Cerebellar cortex (tissue), 1 donor: Measurements from ENCODE around the gene PTBP1.
"Not testable (repeated sequence)": the region's sequence is repeated elsewhere in the genome, so short reads cannot be mapped to it uniquely, and the experiment has no call there.

Experiments
- DNase-seq: peaks from one replicate; pipeline ENCODE4 v3.0.0-alpha.2; 2015; ENCODE audit warnings: low spot score

Gene PTBP1

GRCh38 chr19:853614-854220, 56.5 kb downstream of the PTBP1 start:
- not testable (repeated sequence) for DNase-seq

DNA sequence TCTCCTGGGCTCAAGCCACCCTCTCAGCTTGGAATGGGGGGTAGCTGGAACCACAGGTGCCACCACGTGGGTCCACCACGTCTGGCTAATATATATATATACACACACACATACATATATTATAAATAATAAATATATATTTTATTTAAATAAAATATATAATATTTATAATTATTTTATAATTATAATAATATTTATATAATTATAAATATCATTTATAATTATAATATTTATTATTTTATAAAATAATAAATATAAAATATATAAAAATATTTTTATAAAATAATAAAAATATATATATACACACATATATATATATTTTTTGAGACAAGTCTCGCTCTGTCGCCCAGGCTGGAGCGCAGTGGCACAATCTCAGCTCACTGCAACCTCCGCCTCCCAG, 57.3 kb downstream of the PTBP1 start:
- no peak for DNase-seq

DNA sequence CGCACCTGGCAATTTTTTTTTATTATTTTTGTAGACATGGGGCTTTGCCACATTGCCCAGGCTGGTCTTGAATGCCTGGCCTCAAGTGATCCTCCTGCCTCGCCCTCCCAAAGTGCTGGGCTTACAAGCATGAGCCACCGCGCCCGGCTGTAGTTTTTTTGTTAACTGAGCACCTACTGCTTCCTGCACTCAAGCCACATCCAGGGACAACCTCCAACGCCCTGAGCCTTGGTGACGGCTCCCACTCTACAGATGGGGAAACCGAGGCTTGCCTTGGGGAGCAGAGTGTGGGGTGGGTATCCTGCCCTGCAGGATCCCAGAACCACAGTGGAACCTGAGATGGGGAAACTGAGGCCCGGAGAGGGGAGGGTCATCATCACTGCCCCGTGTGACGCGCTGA, 57.9 kb downstream of the PTBP1 start:
- no peak for DNase-seq

- DNase-seq, result no peak
Measured at GRCh38 chr19:855566-856120, 58.4 kb downstream of the PTBP1 start.

GRCh38 chr19:858284-858683, 61.0 kb downstream of the PTBP1 start:
- DNase-seq, result no peak

DNA sequence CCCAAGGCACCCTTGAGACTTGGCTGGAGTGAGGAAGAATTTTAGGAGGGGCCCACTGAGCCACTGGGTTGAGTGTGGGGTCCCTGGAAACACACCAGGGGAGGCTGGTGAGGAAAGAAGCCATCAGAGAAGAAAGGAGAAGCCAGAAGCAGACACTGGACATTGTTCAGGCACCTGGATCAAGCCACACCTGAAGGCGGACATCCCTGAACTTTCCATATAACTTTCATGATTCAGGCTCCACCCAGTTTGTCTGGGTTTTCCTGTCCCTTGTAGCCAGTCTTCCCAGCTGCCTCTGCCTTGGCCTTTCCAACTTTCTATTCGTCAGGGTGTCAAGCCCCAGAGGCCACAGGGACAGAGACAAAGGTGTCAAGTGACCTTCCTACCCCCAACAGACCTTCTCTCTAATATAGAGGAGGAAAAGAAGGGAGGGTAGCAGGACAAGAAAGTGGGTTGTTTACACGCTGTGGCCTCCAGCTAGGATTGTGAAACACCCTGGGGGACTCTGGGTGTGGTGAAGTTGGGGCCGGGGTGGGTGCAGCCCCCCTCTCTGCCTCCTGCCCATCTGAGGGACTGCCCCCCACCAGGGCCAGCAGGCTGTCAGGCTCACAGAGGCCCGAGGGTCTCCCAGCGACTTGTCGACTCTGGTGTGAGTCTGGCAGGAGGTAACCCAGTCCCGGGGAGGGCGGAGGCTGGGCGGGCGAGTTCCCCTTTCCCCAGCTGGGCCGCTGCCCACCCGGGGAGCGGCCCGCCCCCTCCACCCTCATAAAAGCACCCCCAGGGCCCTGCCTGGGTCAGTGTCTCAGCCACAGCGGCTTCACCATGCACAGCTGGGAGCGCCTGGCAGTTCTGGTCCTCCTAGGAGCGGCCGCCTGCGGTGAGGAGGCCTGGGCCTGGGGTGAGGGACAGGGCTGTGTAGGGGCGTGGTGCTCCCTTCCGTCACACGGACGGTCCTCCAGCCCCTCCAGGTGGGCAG, 61.9 kb downstream of the PTBP1 start, which contains the start of gene CFD:
Gene CFD, plus strand, starts transcription at position 797 of the 976 bp plus-strand sequence. Its CDS starts 26 bp downstream, at position 823.
- no peak for DNase-seq

DNA sequence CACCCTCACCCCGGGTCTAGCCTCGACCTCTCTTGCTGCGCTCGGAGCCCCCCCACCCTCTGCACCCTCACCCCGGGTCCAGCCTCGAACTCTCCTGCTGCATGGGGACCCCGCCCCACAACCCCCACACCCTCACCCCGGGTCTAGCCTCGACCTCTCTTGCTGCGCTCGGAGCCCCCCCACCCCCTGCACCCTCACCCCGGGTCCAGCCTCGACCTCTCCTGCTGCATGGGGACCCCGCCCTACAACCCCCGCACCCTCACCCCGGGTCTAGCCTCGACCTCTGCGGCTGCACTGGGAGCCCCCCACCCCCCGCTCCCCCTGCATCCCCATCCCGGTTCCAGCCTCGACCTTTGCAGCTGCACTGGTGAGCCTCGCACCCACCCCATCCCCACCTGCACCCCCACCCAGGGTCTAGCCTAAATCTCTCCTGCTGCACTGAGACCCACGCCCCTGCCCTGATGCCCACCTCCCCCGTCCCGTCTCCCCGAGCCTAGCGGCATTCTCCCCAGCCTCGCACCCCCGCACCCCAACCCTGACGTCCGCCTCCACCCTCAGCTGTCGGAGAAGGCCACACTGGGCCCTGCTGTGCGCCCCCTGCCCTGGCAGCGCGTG, 64.0 kb downstream of the PTBP1 start:
- DNase-seq, result no peak
